ENCODE data around the gene ZNF879.

The ZNF879 gene

DNA sequence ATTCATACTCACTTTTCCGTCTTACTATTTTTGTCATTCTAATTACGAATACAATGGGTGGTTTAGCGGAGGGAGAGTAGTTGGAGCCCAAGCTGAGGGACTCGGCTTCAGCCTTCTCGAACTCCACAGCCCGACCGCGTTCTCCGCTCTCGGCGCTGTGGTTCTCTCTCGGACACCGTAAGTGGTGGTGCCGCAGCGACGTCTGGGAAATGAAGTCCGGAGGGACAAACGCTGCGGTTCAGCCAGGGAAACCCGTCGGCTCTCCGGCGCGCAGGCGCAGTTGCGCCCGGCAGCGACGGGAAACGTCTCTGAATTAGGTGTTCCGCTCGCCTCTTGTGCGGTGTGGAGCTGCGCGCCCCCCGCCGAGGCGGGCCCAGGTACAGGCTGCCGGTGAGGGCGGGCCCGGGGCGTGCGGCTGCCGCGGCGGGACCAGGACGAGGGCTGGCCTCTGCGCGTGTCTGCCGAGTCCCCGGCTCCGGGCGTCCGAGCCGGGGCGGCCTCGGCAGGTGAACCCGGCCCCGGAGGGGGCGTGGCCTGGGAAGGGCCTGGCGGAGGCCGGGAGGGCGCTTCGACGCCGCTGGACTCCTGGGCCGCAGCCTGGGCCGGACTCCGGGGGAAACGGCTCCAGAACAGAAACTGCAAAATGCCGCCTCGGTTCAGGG lies at the start of gene ZNF879:
TSS of gene ZNF879 (plus strand) at position 277 of the 662 bp plus-strand sequence. CDS start 1,201 bp downstream, outside the sequence.
- DNase-seq: peak; percentile 79

- no peak for DNase-seq
Observed at GRCh38 chr5:178981381-178981780, 42.2 kb upstream of the ZNF879 start.

DNA sequence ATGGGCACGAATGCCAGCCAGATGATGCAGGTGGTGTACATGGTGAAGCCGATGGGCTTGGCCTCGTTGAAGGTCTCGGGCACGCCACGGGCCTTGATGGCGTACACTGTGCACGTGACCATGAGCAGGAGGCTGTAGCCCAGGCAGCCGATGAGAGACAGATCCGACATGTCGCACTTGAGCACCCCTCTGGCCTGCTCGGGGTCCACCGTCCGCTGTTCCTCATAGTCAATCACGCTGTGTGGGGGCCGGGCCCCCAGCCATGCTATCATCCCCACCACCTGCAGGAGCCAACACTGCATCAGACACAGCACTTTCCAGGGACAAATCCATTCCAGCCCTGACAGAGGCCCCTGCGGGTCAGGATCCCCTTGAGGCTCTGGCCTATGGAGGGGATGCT lies 40.7 kb upstream of the ZNF879 start:
- no peak for DNase-seq

GRCh38 chr5:178983728-178984127 lies 39.9 kb upstream of the ZNF879 start:
- DNase-seq: no peak

- no peak for DNase-seq
Observed at GRCh38 chr5:178984145-178985072, 39.2 kb upstream of the ZNF879 start.

DNA sequence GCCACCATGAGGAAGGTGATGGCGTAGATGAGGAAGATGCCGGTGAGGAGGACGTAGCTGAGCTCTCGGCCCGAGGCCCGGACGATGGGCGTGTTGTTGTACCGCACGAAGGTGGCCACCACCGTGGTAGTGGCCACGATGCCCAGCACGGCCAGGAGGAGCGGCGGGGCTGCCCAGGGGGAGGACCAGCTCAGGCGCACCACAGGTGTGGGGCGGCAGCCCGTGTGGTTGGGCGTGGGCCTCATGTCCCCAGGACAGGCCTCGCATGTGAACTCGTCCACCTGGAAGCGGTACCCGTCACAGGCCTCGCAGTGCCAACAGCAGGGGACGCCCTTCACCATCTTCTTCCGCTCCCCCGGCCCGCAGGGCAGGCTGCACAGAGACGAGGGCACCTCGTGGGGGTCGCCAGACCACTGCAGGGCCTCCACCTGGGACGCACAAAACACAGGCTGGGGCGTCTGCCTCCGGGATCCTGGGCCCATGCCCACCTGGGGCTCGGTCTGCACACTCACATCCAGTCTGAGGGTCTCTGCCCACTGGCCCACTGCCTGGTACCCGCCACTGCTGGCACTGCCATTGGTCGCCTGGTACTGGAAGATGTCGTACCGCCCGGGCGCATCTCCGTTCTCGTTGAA lies 37.2 kb upstream of the ZNF879 start:
- no peak for DNase-seq

GRCh38 chr5:178988436-178989220 lies 35.0 kb upstream of the ZNF879 start:
- DNase-seq: no peak

- DNase-seq: no peak
Observed at GRCh38 chr5:178989311-178989710, 34.3 kb upstream of the ZNF879 start.

GRCh38 chr5:178990491-178990890 lies 33.1 kb upstream of the ZNF879 start:
- DNase-seq: no peak

DNA sequence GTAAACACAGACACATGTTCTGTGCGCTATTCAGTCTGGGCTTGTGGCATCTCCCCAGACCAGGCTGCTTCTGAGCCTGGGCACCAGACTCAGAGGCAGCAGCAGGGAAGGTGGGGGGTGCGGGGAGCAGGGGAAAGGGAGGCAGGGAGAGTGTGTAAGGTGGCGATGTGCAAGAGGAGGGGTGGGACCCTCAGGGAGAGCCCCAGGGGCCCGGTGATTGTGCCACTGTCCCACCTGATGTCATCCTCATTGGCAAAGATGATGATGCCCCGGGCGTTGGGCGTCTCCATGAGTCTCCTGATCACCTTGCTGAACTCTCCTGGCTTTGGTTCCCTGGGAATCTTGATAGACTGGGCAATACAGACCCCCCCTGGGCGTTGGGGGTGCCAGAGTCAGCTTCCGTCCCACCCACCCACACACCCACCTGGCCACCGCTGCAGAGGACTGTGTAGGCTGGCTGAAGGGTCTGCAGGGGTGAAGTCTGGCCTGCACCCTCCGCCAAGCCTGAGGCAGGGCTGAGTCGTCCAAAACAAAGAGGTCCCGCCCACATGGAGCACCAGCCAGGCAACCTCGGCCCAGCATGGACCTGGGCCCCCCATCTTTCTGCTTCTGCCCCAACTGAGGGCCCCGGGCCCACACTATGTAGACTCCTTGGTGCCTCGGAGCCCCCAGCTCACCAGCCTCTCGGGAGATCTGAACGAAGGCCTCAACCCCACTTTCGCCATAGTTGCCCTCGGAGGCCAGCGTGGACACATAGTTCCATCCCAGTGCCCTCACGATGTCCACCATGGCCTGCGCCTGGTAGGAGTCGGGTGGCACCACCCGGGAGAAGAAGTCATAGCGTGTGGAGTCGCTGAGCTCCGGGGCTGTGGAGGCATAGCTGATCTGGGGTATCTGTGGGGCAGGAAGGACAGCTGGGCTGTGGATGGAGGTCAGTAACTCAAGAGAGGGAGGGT lies 32.1 kb upstream of the ZNF879 start:
- DNase-seq: no peak

DNA sequence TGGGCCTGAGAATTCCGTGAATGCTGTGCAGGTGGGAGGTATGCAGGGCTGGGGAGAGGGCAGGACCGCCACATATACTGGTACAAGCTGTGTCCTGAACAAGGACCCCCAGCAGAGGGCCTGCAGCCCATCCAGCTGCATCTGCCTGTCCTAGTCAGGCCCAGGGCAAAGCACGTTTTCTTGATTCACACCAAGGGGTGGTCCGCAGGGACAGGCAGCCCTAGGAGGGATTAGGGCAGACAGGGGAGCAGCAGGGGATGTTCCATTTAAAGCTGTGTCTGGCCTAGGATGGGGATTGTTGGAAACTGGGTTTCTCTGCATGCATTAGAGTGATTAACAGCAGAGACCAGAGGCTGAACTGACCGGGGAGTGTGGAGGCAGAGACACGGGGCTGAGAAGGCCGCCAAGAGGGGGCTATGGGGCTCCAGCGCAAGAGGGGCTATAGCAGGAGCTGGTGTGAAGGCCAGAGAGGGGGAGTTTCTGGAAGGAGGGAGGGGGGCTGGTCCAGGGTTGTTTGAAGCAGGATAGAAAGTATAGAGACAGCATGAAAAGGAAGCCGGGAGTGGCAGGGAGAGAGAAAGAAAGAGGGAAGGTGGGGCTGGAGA lies 31.2 kb upstream of the ZNF879 start:
- no peak for DNase-seq

GRCh38 chr5:178993236-178993765 lies 30.3 kb upstream of the ZNF879 start:
- no peak for DNase-seq

DNA sequence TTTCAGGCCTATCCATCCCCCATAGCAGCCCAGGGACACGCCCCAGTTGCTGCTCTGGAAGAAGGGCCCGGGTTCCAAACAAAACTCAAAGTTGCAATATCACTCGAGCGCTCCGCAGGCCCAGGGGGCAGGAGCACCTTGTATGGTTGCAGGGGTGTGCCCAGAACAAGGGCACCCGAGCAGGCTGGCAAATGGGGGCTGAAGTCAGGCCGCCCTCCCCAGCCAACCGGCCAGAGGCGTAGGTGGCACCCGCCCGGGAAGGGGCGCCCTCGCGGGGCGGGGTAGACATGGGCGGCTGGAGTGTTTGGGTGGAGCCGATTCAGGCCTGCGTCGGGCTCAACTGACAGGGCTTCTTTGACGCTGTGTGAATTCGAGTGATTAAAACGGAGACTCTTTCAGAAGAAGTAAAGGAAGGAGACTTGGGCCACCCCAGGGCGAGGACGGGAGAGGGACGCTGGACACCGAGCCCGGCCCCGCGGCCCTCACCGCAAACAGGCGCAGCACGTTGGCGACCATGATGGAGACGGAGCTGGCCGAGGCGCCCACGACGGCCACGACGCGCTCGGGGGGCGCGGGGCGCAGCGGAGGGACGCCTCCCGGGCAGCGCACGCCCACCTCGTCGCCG lies 29.5 kb upstream of the ZNF879 start:
- no peak for DNase-seq

DNA sequence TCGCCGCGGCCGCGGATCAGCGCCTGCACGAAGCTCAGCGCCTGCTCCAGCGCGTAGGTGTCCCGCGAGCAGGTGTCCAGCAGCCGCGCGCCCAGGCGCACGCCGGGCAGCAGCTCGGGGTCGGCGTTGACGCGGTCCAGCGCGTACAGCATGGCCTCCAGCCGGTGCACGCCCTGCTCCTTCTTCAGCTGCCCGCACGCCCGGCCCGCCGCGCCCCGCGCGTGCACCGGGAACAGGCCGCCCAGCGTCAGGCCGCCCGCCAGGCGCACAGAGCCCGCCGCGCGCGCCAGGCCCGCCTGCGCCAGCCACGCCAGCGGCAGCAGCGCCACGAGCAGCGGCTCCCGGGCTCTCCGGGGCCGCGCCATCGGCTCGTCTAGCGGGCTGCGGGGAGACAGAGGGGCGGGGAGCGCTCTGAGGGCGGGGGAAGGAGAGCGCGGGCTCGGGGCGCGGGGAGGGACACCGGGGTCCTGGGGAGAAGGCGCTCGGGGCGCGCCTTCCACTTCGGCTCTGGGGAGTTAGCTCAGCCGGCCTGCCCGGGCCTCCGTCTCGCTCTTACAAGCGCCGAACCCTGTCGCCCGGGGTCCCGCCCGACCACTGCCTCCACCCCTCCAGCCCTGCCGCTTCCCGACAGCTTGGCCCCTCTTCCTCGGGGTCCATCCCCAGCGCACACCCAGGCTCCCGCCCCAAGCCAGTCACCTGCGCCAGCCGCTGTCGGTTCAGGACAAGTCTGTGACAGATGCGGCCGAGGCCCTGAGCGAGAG lies 28.8 kb upstream of the ZNF879 start, which contains the start of gene GRM6:
TSS of gene GRM6 (minus strand) at position 741 of the 761 bp plus-strand sequence. CDS start at position 365, 376 bp downstream.
- no peak for DNase-seq

- no peak for DNase-seq
Observed at GRCh38 chr5:178995341-178995690, 28.3 kb upstream of the ZNF879 start.

GRCh38 chr5:178996156-178996555 lies 27.4 kb upstream of the ZNF879 start:
- no peak for DNase-seq

DNA sequence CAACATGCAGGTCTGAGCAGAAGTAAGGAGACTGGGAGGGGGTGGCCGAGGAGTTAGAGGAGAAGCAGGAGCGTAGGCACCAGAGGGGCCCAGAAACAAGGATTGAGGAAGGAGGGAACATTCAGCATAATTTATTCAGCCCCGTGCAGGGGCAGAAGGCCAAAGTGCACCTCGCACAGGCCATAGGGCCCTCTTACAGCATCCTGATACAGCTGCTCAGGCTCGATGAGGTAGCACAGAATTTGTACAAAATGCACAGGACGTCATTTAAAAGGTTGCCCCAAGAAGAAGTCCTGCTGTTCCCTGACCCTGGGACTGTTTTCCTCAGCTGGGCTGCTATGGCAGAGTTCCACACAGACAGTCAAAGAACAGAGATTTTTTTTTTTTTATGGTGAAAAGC lies 26.4 kb upstream of the ZNF879 start:
- no peak for DNase-seq

DNA sequence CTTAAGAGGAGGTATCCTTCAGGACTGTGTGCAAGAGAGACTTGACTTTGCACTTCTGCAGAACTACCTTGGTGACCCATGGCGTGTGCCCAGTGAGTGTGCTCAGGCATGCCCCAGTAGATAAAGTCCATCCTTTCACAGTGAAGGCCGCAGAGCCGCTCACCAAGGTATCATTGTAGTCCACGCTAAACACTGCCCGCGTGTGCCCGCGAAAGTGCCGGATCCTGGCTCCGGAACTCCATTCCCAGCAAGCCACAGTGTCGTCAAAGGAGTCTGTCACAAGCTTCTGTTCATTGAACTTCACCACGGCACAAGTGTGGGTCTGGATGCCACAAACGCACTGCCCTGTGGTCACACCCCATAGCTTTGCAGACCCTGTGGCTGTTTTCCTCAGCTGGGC lies 25.2 kb upstream of the ZNF879 start:
- DNase-seq: no peak

DNA sequence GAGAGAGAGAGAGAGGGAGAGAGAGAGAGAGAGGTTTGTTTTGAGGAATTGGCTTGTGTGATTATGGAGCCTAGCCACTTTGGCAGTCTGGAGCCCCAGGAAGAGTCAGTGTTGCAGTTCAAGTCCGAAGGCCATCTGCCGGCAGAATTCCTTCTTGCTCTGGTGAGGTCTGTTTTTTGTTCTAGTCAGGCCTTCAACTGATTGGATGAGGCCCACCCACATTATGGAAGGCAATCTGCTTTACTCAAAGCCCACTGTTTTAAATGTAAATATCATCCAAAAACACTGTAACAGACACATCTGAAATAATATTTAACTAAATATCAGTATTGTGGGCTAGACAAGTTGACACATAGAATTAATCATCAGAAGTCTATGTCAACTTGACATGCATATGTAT lies 17.0 kb upstream of the ZNF879 start:
- DNase-seq: no peak

DNA sequence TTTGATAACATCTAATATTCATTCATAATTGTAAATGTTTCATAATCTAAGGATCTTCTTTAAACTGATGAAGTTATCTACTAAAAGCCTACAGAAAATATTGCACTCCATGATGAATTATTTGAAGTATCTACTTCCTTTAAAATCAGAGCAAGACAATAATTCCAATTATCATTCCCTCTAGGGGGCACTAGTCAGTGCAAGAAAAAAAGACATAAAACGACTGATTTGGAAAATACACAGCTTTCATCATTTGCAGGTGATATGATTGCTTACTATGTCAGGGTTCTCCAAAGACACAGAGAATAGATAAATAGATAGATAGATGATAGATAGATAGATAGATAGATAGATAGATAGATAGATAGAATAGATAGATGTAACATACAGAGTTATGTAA lies 14.9 kb upstream of the ZNF879 start:
- no peak for DNase-seq

Data from GF-D8 (cell line).